HG03342 (cell line): ENCODE measurements around the gene DEPDC4.
A peak's percentile ranks its signal among the peaks of the same experiment; 100 is the strongest.
"Not testable (repeated sequence)": the region's sequence is repeated elsewhere in the genome, so short reads cannot be mapped to it uniquely, and the experiment has no call there.

Experiments
- ATAC-seq: cut with Tn5 transposase; IDR thresholded peaks from one replicate; pipeline ENCODE4 v1.9.1; 2021; ENCODE audit warnings: mild to moderate bottlenecking, moderate library complexity; ENCODE audit not compliant: unreplicated experiment

Gene DEPDC4

GRCh38 chr12:100266835-100267602, at the start of gene DEPDC4, which contains the start of gene SCYL2:
TSS of gene DEPDC4 (minus strand) at chr12:100267079. CDS start at chr12:100267076, 3 bp downstream.
TSS of gene SCYL2 (plus strand) at chr12:100267177. CDS start at chr12:100282971, 15,794 bp downstream.
- ATAC-seq = peak; percentile 92

- no peak for ATAC-seq
Observed at GRCh38 chr12:100311317-100311716, 44.4 kb upstream of the DEPDC4 start.

- ATAC-seq = not testable (repeated sequence)
Observed at GRCh38 chr12:100308138-100308537, 41.3 kb upstream of the DEPDC4 start.

- not testable (repeated sequence) for ATAC-seq
Observed at GRCh38 chr12:100304334-100304733, 37.5 kb upstream of the DEPDC4 start.

GRCh38 chr12:100303831-100304230, 37.0 kb upstream of the DEPDC4 start:
- no peak for ATAC-seq

- no peak for ATAC-seq
Observed at GRCh38 chr12:100302081-100302480, 35.2 kb upstream of the DEPDC4 start.

- no peak for ATAC-seq
Observed at GRCh38 chr12:100295764-100296555, 29.1 kb upstream of the DEPDC4 start.

- not testable (repeated sequence) for ATAC-seq
Observed at GRCh38 chr12:100294366-100294765, 27.5 kb upstream of the DEPDC4 start.

- ATAC-seq = no peak
Observed at GRCh38 chr12:100293017-100293416, 26.1 kb upstream of the DEPDC4 start.

- no peak for ATAC-seq
Observed at GRCh38 chr12:100290016-100290415, 23.1 kb upstream of the DEPDC4 start.

GRCh38 chr12:100289038-100289437, 22.2 kb upstream of the DEPDC4 start:
- no peak for ATAC-seq

- not testable (repeated sequence) for ATAC-seq
Observed at GRCh38 chr12:100284556-100284955, 17.7 kb upstream of the DEPDC4 start.

GRCh38 chr12:100279607-100280244, 12.8 kb upstream of the DEPDC4 start:
- no peak for ATAC-seq

- ATAC-seq = no peak
Observed at GRCh38 chr12:100279159-100279558, 12.3 kb upstream of the DEPDC4 start.

- no peak for ATAC-seq
Observed at GRCh38 chr12:100274291-100274690, 7.4 kb upstream of the DEPDC4 start.

- no peak for ATAC-seq
Observed at GRCh38 chr12:100273782-100274181, 6.9 kb upstream of the DEPDC4 start.

GRCh38 chr12:100268835-100269564, 2.1 kb upstream of the DEPDC4 start:
- ATAC-seq = no peak

GRCh38 chr12:100267603-100268281, 863 bp upstream of the DEPDC4 start:
- ATAC-seq = peak; percentile 8

GRCh38 chr12:100266585-100266834, 369 bp downstream of the DEPDC4 start:
- ATAC-seq = peak; percentile 78
